Heart right ventricle (tissue), 16 donors: ENCODE measurements around the gene MANF. TPM values are rescaled to one million over a fixed set of nuclear protein-coding genes. Genes with fewer than 3 reads are reported as not detected.

ENCODE experiments used
- ATAC-seq, 8 donors: fragments of 200-7000 bp; cut with Tn5 transposase; one replicate each; pipeline ENCODE4 v1.9.1; 2020; ENCODE audit warnings: mild to moderate bottlenecking in 8 of 8, moderate library complexity in 8 of 8, moderate number of reproducible peaks in 1 of 8
- DNase-seq, 2 donors: peaks; one replicate each; pipeline ENCODE4 v3.0.0-alpha.2; 2020
- H3K27ac ChIP-seq, 10 donors: fragments of 200-600 bp; sonication (generic) in 2 of 10; one replicate each; pipeline versions ENCODE4 v1.5.0 to v1.8.0; 2020 to 2022; ENCODE audit warnings: mild to moderate bottlenecking in 3 of 10
- H3K27me3 ChIP-seq, 7 donors: fragments of 200-600 bp; one replicate each; pipeline ENCODE4 v1.8.0; 2021 to 2022; ENCODE audit warnings: mild to moderate bottlenecking in 2 of 7
- H3K36me3 ChIP-seq, 9 donors: fragments of 200-600 bp; sonication (generic) in 1 of 9; one replicate each; pipeline versions ENCODE4 v1.5.0 to v1.8.0; 2020 to 2022; ENCODE audit warnings: mild to moderate bottlenecking in 2 of 9
- H3K4me1 ChIP-seq, 9 donors: fragments of 200-600 bp; sonication (generic) in 1 of 9; one replicate each; pipeline versions ENCODE4 v1.5.0 to v1.8.0; 2020 to 2022; ENCODE audit warnings: mild to moderate bottlenecking in 4 of 9
- H3K4me3 ChIP-seq, 10 donors: fragments of 200-600 bp; sonication (generic) in 2 of 10; one replicate each; pipeline versions ENCODE4 v1.5.0 to v1.8.0; 2020 to 2022; ENCODE audit warnings: mild to moderate bottlenecking in 7 of 10, moderate library complexity in 2 of 10
- H3K9me3 ChIP-seq, 11 donors: fragments of 200-600 bp in 10 of 11; sonication (generic) in 2 of 11; one replicate each; pipeline versions ENCODE4 v1.5.0 to v1.8.0; 2013 to 2022; ENCODE audit warnings: mild to moderate bottlenecking in 2 of 11, control low read depth in 1 of 11, moderate library complexity in 1 of 11
- WGBS, 2 donors: extraction: QIAGEN DNeasy Blood & Tissue Kit; methylation state at CpG; one replicate each; pipeline ENCODE4 v1.1.7; 2013; ENCODE audit warnings: inconsistent platforms in 1 of 2; 5-methylcytosine and 5-hydroxymethylcytosine counted together
- intact Hi-C, 10 donors: fragments of 100-400 bp; cut with DNase I; formaldehyde crosslinking; loops; one replicate each; pipeline versions ENCODE4 v1.11.1 to v1.14.2; 2022
- polyA plus RNA-seq, 2 donors: library from polyadenylated mRNA; stranded (reverse); fragments of 200-250 nt; gene quantifications; one replicate each; pipeline ENCODE4 v1.2.3, GENCODE V29; 2013
- total RNA-seq, 10 donors: library from RNA; stranded (reverse); fragmentation: NEBNext Ultra II Directional in 3 of 10; extraction: Animal tissue kit (Norgen Biotek cat#: 25700) in 3 of 10; gene quantifications; one replicate each; pipeline versions ENCODE4 v1.2.1 to v1.2.4, GENCODE V29; 2021 to 2023
- TF ChIP-seq, protein P1 (sequence below), 9 donors: fragments of 200-600 bp; sonication (generic) in 2 of 9; IDR thresholded peaks; one replicate each; pipeline versions ENCODE4 v1.5.0 to v1.8.0; 2021 to 2022; ENCODE audit warnings: antibody characterized with exemption in 9 of 9, mild to moderate bottlenecking in 5 of 9, moderate library complexity in 1 of 9
- donor health status: Arrhythmogenic right ventricular cardiomyopathy.
- donor health status: ischemic (EF 13 %, LVEDD 7.1; RV severe dilation, severe dysfunction).
- donor health status: healthy with polysubstance abuse.
- donor health status: DM: no; HTN: yes; CAD: no.
- donor health status: DM: no; HTN: no; CAD: no.
- donor health status: ischemic (EF 25% LVEDD 6.9; RV normal size, moderate dysfunction).
- donor health status: ischemic (EF 25% LVEDD 5.7; RV mildly dilated, moderate dysfunction).
- donor health status: healthy.
- donor health status: DM: yes; HTN: yes; CAD: no.
- donor health status: Ischemic cardiomyopathy.
- donor health status: ischemic (EF 35%, LVEDD 5.7; RV mildly dilated, moderate dysfunction).
- donor health status: nonischemic (EF 11% LVEDD 7.7; RV severe dilation, severe dysfunction).
- donor health status: DM: yes; HTN: yes; CAD: no.
- donor health status: PGD.
- donor health status: ischemic (EF 29% LVEDD 5.4; RV normal size, mild dysfunction).
- donor health status: nonischemic (EF 23%, LVEDD 6.1; RV moderate dilation, normal function).

MANF gene
- total and polyA plus RNA-seq, 12 donors = 19.1 to 150 (median 45.1) TPM

GRCh38 chr3:51380601-51381332 is 4.3 kb upstream of the MANF start:
- no peaks in the 10 kb centered on the region for H3K36me3 ChIP-seq
- peaks cover 6 to 16% (median 14%) of the 10 kb centered on the region in 9 donors for H3K4me1 ChIP-seq
- no peak for DNase-seq
- ATAC-seq = no peak
- intact Hi-C loops = loop anchor here in 3 of 10 donors (10.0 kb wide), 2 partner anchors 304 to 806 kb away; no protein-coding TSS in a partner anchor
- H3K27ac ChIP-seq = no peak overlapping the region
- TF ChIP-seq, protein P1, sequence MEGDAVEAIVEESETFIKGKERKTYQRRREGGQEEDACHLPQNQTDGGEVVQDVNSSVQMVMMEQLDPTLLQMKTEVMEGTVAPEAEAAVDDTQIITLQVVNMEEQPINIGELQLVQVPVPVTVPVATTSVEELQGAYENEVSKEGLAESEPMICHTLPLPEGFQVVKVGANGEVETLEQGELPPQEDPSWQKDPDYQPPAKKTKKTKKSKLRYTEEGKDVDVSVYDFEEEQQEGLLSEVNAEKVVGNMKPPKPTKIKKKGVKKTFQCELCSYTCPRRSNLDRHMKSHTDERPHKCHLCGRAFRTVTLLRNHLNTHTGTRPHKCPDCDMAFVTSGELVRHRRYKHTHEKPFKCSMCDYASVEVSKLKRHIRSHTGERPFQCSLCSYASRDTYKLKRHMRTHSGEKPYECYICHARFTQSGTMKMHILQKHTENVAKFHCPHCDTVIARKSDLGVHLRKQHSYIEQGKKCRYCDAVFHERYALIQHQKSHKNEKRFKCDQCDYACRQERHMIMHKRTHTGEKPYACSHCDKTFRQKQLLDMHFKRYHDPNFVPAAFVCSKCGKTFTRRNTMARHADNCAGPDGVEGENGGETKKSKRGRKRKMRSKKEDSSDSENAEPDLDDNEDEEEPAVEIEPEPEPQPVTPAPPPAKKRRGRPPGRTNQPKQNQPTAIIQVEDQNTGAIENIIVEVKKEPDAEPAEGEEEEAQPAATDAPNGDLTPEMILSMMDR (IDR thresholded peaks at IDR 0.05) = no peak
- H3K4me3 ChIP-seq = no peak overlapping the region
- 87 to 90% methylated on average over 15 of the region's 15 CpGs for WGBS, 2 donors
- no peaks in the 10 kb centered on the region for H3K27me3 ChIP-seq
- no peaks in the 10 kb centered on the region for H3K9me3 ChIP-seq

GRCh38 chr3:51381333-51381705 is 3.8 kb upstream of the MANF start:
- Histone ChIP-seq H3K4me3 (no peak overlapping the region), H3K27me3 (no peaks in the 10 kb centered on the region), H3K4me1 (peaks cover 6 to 22% (median 19%) of the 10 kb centered on the region in 9 donors), H3K27ac (no peak overlapping the region), H3K9me3 (no peaks in the 10 kb centered on the region), H3K36me3 (peaks cover 0 to 1% (median 0%) of the 10 kb centered on the region in 9 donors)
- no peak for DNase-seq
- 90 to 91% methylated on average over 18 of the region's 18 CpGs for WGBS, 2 donors
- intact Hi-C loops = loop anchor here in 3 of 10 donors (10.0 kb wide), 2 partner anchors 303 to 807 kb away; no protein-coding TSS in a partner anchor
- no peak for ATAC-seq
- TF ChIP-seq, protein P1 (IDR thresholded peaks at IDR 0.05) = no peak

- no peak overlapping the region for H3K27ac ChIP-seq
- H3K4me3 ChIP-seq = no peak overlapping the region
- ATAC-seq (no peak), DNase-seq (no peak)
- no peaks in the 10 kb centered on the region for H3K27me3 ChIP-seq
- no peaks in the 10 kb centered on the region for H3K9me3 ChIP-seq
- TF ChIP-seq, protein P1 (IDR thresholded peaks at IDR 0.05) = no peak
- H3K4me1 ChIP-seq = peaks cover 12 to 31% (median 28%) of the 10 kb centered on the region in 9 donors
- intact Hi-C loops = loop anchor here in 3 of 10 donors (10.0 kb wide), 2 partner anchors 303 to 807 kb away; no protein-coding TSS in a partner anchor
- H3K36me3 ChIP-seq = peaks cover 0 to 10% (median 0%) of the 10 kb centered on the region in 9 donors
- 93 to 94% methylated on average over 4 of the region's 4 CpGs for WGBS, 2 donors
These were observed 2.9 kb upstream of the MANF start for GRCh38 chr3:51382076-51382745.

DNA sequence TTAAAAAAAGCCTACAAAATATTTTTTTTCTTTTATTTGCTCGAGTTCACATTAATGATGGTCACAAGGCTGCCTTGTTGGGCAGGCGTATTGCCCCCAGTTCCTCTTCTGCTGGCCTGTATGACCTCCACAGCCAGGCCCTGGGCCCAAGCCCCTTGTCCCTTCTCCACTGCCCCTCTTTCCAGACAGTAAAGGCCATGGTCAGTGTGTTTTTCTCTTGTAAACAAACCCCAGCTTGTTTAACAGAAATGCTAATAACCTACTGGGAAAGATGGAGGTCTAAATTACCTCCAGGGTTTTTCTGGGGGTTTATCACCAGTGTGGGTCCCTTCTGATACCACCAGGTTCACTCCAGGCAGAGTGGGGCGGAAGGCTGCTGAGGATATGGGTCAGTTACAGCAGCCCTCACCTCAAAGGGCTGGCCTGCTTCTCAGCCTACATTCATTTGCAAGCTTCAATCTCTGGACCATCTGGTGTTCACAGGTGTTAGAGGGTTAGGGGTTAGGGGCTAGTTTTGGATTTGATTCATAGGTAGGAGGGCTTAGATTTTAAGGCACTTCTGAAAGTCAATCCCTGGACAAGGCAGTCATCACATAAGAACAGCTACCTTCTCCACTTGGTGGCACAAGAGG is 2.0 kb upstream of the MANF start:
- Histone ChIP-seq H3K36me3 (peaks cover 0 to 18% (median 8%) of the 10 kb centered on the region in 9 donors), H3K4me1 (peaks cover 12 to 39% (median 36%) of the 10 kb centered on the region in 9 donors), H3K4me3 (no peak overlapping the region), H3K27me3 (no peaks in the 10 kb centered on the region), H3K9me3 (no peaks in the 10 kb centered on the region), H3K27ac (no peak overlapping the region)
- no peak for ATAC-seq
- DNase-seq = no peak
- TF ChIP-seq, protein P1 (IDR thresholded peaks at IDR 0.05) = no peak
- WGBS, 2 donors = 90 to 93% methylated on average over 3 of the region's 3 CpGs
- intact Hi-C loops = loop anchor here in 3 of 10 donors (10.0 kb wide), 2 partner anchors 302 to 808 kb away; no protein-coding TSS in a partner anchor
